Measurements from ENCODE around the gene ZYG11B. TPM values are rescaled to one million over a fixed set of nuclear protein-coding genes. Genes with fewer than 3 reads are reported as not detected.

ZYG11B gene
- 36.3 to 42.1 TPM (median 38.3 TPM) in 3 replicates for total RNA-seq
- long read RNA-seq, partial matches to known transcripts, result 1 of 4 reads
- long read RNA-seq, other reads (novel, unspliced or antisense), result 3 of 4 reads

GRCh38 chr1:52726265-52727113 is at the start of gene ZYG11B:
TSS of gene ZYG11B (plus strand) at chr1:52726453. CDS start at chr1:52726654, 201 bp downstream.
- H3K9me3 Mint-ChIP-seq (ENCODE audit: low read depth), result no peaks in the 10 kb centered on the region
- no peaks in the 10 kb centered on the region for H3K27me3 Mint-ChIP-seq (ENCODE audit: low read depth)
- peaks cover 27% of the 10 kb centered on the region for H3K4me1 Mint-ChIP-seq (ENCODE audit: low read depth)
- H3K4me3 Mint-ChIP-seq (ENCODE audit: unreplicated experiment), result peak within 1 kb of the TSS; percentile 90
- no peaks in the 10 kb centered on the region for H3K36me3 Mint-ChIP-seq (ENCODE audit: low read depth)
- TF ChIP-seq, protein P1, sequence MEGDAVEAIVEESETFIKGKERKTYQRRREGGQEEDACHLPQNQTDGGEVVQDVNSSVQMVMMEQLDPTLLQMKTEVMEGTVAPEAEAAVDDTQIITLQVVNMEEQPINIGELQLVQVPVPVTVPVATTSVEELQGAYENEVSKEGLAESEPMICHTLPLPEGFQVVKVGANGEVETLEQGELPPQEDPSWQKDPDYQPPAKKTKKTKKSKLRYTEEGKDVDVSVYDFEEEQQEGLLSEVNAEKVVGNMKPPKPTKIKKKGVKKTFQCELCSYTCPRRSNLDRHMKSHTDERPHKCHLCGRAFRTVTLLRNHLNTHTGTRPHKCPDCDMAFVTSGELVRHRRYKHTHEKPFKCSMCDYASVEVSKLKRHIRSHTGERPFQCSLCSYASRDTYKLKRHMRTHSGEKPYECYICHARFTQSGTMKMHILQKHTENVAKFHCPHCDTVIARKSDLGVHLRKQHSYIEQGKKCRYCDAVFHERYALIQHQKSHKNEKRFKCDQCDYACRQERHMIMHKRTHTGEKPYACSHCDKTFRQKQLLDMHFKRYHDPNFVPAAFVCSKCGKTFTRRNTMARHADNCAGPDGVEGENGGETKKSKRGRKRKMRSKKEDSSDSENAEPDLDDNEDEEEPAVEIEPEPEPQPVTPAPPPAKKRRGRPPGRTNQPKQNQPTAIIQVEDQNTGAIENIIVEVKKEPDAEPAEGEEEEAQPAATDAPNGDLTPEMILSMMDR (IDR thresholded peaks at IDR 0.05), result peak; percentile 10
- peak; percentile 92 for DNase-seq (ENCODE audit: low spot score)
- peak within 1 kb of the TSS; percentile 93 for H3K27ac Mint-ChIP-seq (ENCODE audit: unreplicated experiment)

DNA sequence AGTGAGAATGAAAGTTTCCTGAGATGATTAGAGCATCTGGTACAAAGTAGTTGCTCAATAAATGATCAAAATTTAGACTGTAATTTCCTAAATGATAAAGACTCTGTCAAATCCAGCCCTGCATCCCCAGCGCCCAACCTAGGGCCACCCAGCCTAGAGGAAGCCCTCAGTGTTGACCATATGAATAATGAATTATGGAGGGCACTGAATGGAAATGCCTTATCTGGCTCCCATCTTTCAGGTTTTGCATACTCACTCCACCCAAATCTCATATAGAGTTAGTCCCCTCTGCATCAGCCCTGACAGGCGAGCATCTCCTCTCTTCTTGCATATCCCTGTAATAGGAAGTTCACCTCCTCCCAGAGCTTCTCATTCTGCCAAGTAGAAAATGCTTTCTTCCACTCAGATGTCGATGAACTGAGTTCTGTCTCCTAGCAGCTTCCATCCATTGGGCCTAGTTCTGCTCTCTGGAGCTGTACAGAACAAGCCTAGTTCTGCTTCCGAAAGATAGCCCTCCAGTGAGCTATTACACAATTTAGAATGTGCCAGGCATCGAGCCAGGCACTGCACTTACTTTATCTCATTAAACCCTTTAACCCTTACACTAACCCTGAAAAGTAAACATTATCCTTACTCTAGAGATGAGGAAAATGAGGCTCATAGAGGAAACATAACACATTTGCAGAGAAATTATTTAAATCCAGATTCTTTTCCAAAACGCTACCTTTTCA is 49.0 kb upstream of the ZYG11B start:
- TF ChIP-seq, protein P1 (IDR thresholded peaks at IDR 0.05), result no peak
- Mint-ChIP-seq H3K27ac (ENCODE audit: unreplicated experiment) (peak overlapping the region; percentile 10), H3K36me3 (ENCODE audit: low read depth) (no peaks in the 10 kb centered on the region), H3K9me3 (ENCODE audit: low read depth) (no peaks in the 10 kb centered on the region), H3K27me3 (ENCODE audit: low read depth) (no peaks in the 10 kb centered on the region), H3K4me3 (ENCODE audit: unreplicated experiment) (no peak overlapping the region), H3K4me1 (ENCODE audit: low read depth) (peaks cover 39% of the 10 kb centered on the region)
- DNase-seq (ENCODE audit: low spot score), result no peak

DNA sequence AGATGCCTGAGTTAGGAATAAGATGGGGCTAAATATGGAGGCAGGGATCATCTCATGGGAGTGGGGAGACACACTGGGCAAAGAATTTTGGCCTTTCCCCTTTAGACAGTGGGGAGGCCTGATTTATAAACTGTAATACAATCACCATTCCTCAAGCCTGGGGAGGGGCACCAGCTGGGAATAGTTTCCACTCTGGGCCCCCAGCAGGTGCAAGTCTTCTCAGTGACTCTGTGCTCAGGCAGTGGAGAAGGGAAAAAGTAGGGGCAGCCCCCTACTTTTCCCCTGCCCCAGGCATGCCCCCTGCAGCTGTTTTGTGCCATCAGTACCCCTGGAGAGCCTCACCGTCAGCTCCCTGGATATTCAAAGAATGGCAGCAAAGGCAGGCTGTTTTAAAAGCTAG is 47.2 kb upstream of the ZYG11B start:
- Mint-ChIP-seq H3K27me3 (ENCODE audit: low read depth) (no peaks in the 10 kb centered on the region), H3K4me1 (ENCODE audit: low read depth) (peaks cover 28% of the 10 kb centered on the region), H3K36me3 (ENCODE audit: low read depth) (no peaks in the 10 kb centered on the region), H3K27ac (ENCODE audit: unreplicated experiment) (no peak overlapping the region), H3K9me3 (ENCODE audit: low read depth) (no peaks in the 10 kb centered on the region), H3K4me3 (ENCODE audit: unreplicated experiment) (no peak overlapping the region)
- DNase-seq (ENCODE audit: low spot score), result no peak
- TF ChIP-seq, protein P1 (IDR thresholded peaks at IDR 0.05), result no peak

DNA sequence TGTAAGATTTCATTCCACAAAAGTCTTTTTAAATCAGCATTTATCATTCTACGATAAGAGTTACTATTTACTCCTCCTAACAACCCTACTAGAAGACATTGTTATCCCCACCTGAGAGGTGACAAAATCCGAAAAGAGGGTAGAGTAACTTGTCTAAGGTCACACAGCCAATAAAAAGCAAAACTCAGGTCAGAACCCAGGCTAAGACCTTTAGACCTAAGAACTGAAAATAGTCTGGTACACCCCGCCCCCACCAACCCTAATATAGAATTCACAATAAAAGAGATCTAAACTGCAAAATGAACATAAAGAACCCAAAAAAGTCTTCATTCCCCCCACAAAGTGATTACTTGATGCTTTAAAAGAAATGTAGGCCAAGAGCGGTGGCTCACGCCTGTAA is 46.8 kb upstream of the ZYG11B start:
- TF ChIP-seq, protein P1 (IDR thresholded peaks at IDR 0.05), result no peak
- Mint-ChIP-seq H3K36me3 (ENCODE audit: low read depth) (no peaks in the 10 kb centered on the region), H3K9me3 (ENCODE audit: low read depth) (no peaks in the 10 kb centered on the region), H3K4me1 (ENCODE audit: low read depth) (peaks cover 25% of the 10 kb centered on the region), H3K27ac (ENCODE audit: unreplicated experiment) (no peak overlapping the region), H3K27me3 (ENCODE audit: low read depth) (no peaks in the 10 kb centered on the region), H3K4me3 (ENCODE audit: unreplicated experiment) (no peak overlapping the region)
- no peak for DNase-seq (ENCODE audit: low spot score)

GRCh38 chr1:52680353-52680752 is 45.9 kb upstream of the ZYG11B start:
- H3K4me3 Mint-ChIP-seq (ENCODE audit: unreplicated experiment), result no peak overlapping the region
- TF ChIP-seq, protein P1 (IDR thresholded peaks at IDR 0.05), result no peak
- peaks cover 3% of the 10 kb centered on the region for H3K36me3 Mint-ChIP-seq (ENCODE audit: low read depth)
- no peak for DNase-seq (ENCODE audit: low spot score)
- H3K27me3 Mint-ChIP-seq (ENCODE audit: low read depth), result no peaks in the 10 kb centered on the region
- H3K27ac Mint-ChIP-seq (ENCODE audit: unreplicated experiment), result no peak overlapping the region
- peaks cover 17% of the 10 kb centered on the region for H3K4me1 Mint-ChIP-seq (ENCODE audit: low read depth)
- H3K9me3 Mint-ChIP-seq (ENCODE audit: low read depth), result no peaks in the 10 kb centered on the region
